H1 (cell line): ENCODE measurements around the gene IRAK3. TPM values are rescaled to one million over a fixed set of nuclear protein-coding genes. Genes with fewer than 3 reads are reported as not detected.

Experiments
- FOSL1 ChIP-seq: IDR thresholded peaks from 2 replicates; pipeline ENCODE4 v1.6.1; 2011; ENCODE audit warnings: mild to moderate bottlenecking, low read depth, low read length, moderate library complexity; ENCODE audit not compliant: insufficient read depth
- POLR2A ChIP-seq, 2 experiments: IDR thresholded peaks; 1 replicate in 1 of 2; 2 replicates in 1 of 2; pipeline ENCODE4 v1.6.1; 2011; ENCODE audit warnings: low read depth in 2 of 2, low read length in 2 of 2, mild to moderate bottlenecking in 2 of 2; ENCODE audit errors: control extremely low read depth in 1 of 2
- polyA plus RNA-seq, 7 experiments: library from polyadenylated mRNA; depleted of rRNA in 3 of 7; stranded (reverse) in 5 of 7; unstranded in 2 of 7; fragments of >200 nt in 5 of 7; fragments of 200-250 nt in 2 of 7; gene quantifications; 1 replicate in 5 of 7; 2 replicates in 1 of 7; 4 replicates in 1 of 7; pipeline versions ENCODE4 v1.2.1 to v1.2.3, GENCODE V29; 2011 to 2013; ENCODE audit warnings: missing spikeins in 2 of 7, mixed read lengths in 2 of 7
- total RNA-seq: library from RNA; stranded (reverse); fragmentation: NEBNext Ultra II Directional; extraction: Animal tissue kit (Norgen Biotek cat#: 25700); gene quantifications from 2 replicates; pipeline ENCODE4 v1.2.1, GENCODE V29; 2021

IRAK3 gene
- total and polyA plus RNA-seq, 2 of the 8 experiments (the other 6 are each of a cell fraction or from before 2014, with no cell fraction given) = 0.51 to 2.2 TPM

DNA sequence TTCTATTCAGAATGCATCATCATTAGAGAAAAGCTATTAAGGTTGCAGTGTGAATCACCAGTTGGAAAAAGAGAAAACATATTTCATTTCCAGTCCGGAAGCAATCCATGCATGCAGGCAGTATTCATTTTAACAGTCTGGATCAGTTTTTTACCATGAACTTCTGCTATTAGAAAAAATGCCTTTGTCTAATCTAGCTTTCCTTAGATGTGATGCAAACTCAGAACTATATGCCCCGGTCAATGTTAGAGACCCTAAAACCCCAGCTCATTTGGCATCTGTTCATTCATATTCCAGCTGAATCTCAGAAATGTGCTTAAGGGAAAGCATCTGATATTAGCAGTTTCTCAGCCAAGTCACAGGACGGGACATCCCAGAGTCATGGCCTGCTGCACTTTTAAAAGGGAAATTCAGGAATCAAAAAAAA is 8.5 kb downstream of the IRAK3 start (continued):
- no peak for TF ChIP-seq POLR2A (IDR thresholded peaks at IDR 0.05; ENCODE audit: control extremely low read depth in 1 of 2, low read depth in 2 of 2, low read length in 2 of 2)
- no peak for TF ChIP-seq FOSL1
